Mammary epithelial cell (primary cell): Measurements from ENCODE around the gene KBTBD2.
"Not testable (repeated sequence)": the region's sequence is repeated elsewhere in the genome, so short reads cannot be mapped to it uniquely, and the experiment has no call there.

Source experiments
- EZH2 ChIP-seq: IDR thresholded peaks from 2 replicates; pipeline ENCODE4 v1.6.1; 2012; ENCODE audit warnings: low read length, inconsistent platforms, borderline replicate concordance
- TF ChIP-seq, protein P1 (sequence below), 2 donors: IDR thresholded peaks in 1 of 2; conservative IDR thresholded peaks in 1 of 2; 2 replicates each; pipeline ENCODE4 v1.5.1; 2011 to 2012; ENCODE audit warnings: inconsistent platforms in 2 of 2, low read length in 2 of 2, mild to moderate bottlenecking in 2 of 2, control low read depth in 1 of 2, low read depth in 1 of 2; ENCODE audit not compliant: insufficient read depth in 1 of 2; ENCODE audit errors: extremely low read depth in 1 of 2

DNA sequence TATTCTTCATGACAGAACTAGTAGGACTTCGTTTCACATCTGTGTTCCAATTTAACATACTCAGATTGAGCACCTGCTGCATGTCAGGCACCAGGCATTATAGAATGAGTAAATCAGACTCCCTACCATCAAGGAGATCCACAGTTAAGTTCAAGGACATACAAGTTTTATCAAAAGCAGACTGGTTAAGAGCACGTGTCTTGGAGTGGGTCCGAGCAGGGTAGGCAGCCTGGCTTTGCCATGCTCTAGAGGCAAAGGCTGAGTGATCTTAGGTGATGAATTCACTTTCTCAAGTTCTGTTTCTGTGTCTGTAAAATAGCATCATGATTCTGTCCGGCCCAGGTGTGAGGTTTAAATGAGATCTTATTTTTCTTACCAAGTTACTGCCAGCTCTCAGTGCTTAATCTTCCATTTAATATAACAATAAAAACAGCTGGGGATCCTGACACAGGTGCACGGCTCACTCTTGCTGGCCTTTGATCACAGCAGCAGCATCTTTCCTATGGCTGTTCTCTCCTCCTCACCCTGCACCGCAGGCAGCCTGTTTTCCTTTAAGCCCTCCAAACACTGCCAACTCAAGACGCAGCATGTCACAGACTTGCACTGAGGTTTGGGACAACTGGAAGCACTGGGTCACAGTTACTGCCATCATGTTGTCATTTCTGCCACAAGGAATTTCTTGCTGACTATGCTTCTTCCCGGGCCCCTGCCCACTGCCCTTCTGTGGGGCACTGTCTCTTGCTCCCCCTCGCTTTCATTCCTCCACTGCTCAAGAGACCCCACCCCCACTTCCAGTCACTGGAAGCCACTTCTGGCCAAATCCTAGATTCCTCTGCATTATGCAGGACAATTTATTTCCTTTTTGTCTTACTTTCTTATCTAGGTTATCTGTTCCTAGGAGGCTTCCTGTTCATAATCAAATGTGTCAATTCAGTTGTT lies 35.5 kb downstream of the KBTBD2 start:
- TF ChIP-seq, protein P1, sequence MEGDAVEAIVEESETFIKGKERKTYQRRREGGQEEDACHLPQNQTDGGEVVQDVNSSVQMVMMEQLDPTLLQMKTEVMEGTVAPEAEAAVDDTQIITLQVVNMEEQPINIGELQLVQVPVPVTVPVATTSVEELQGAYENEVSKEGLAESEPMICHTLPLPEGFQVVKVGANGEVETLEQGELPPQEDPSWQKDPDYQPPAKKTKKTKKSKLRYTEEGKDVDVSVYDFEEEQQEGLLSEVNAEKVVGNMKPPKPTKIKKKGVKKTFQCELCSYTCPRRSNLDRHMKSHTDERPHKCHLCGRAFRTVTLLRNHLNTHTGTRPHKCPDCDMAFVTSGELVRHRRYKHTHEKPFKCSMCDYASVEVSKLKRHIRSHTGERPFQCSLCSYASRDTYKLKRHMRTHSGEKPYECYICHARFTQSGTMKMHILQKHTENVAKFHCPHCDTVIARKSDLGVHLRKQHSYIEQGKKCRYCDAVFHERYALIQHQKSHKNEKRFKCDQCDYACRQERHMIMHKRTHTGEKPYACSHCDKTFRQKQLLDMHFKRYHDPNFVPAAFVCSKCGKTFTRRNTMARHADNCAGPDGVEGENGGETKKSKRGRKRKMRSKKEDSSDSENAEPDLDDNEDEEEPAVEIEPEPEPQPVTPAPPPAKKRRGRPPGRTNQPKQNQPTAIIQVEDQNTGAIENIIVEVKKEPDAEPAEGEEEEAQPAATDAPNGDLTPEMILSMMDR (conservative IDR thresholded peaks at IDR 0.05 in 1 of 2, IDR thresholded peaks at IDR 0.05 in 1 of 2; ENCODE audit: extremely low read depth in 1 of 2, insufficient read depth in 1 of 2, low read depth in 1 of 2, low read length in 2 of 2): not testable (repeated sequence)
- TF ChIP-seq EZH2: not testable (repeated sequence)
